NT2/D1 (cell line): ENCODE measurements around the gene VPS8.

Experiments used
- DNase-seq: peaks from one replicate; pipeline ENCODE4 v3.0.0-alpha.2; 2011; ENCODE audit warnings: low read depth, low spot score
- H3K27me3 ChIP-seq: 2 replicates; pipeline ENCODE4 v1.6.0; 2011; ENCODE audit warnings: mild to moderate bottlenecking; ENCODE audit not compliant: insufficient read length, insufficient read depth
- H3K36me3 ChIP-seq: 2 replicates; pipeline ENCODE4 v1.6.1; 2011; ENCODE audit warnings: mild to moderate bottlenecking, low read length, mixed read lengths; ENCODE audit not compliant: insufficient read depth, insufficient read length
- H3K4me1 ChIP-seq: 2 replicates; pipeline ENCODE4 v1.5.1; 2011; ENCODE audit not compliant: insufficient read depth, insufficient read length
- H3K4me3 ChIP-seq: 2 replicates; pipeline ENCODE4 v1.5.1; 2011; ENCODE audit warnings: low read depth; ENCODE audit not compliant: insufficient read length
- H3K9ac ChIP-seq: 2 replicates; pipeline ENCODE4 v1.6.0; 2011; ENCODE audit warnings: low read depth; ENCODE audit not compliant: insufficient read length
- H3K9me3 ChIP-seq: 2 replicates; pipeline ENCODE4 v1.5.1; 2011; ENCODE audit warnings: mild to moderate bottlenecking, low read length; ENCODE audit not compliant: insufficient read depth
- SUZ12 ChIP-seq: IDR thresholded peaks from 2 replicates; pipeline ENCODE4 v1.6.1; 2011; ENCODE audit not compliant: insufficient read length, insufficient read depth; ENCODE audit errors: extremely low read depth
- YY1 ChIP-seq: IDR thresholded peaks from 2 replicates; pipeline ENCODE4 v1.6.1; 2011; ENCODE audit not compliant: insufficient read length, insufficient read depth
- ZNF274 ChIP-seq: IDR thresholded peaks from 2 replicates; pipeline ENCODE4 v1.6.1; 2011; ENCODE audit warnings: mild to moderate bottlenecking, low read depth, low read length

Gene VPS8

GRCh38 chr3:184822654-184823053 is 10.7 kb downstream of the VPS8 start:
- DNase-seq = no peak
- no peaks in the 10 kb centered on the region for H3K4me1 ChIP-seq

GRCh38 chr3:184823990-184824389 is 12.0 kb downstream of the VPS8 start:
- TF ChIP-seq SUZ12 = no peak
- no peak for TF ChIP-seq ZNF274
- no peak for TF ChIP-seq YY1
- Histone ChIP-seq H3K9me3 (no peaks in the 10 kb centered on the region), H3K27me3 (no peaks in the 10 kb centered on the region), H3K9ac (no peak overlapping the region), H3K4me3 (no peak overlapping the region), H3K4me1 (no peaks in the 10 kb centered on the region), H3K36me3 (no peaks in the 10 kb centered on the region)
- no peak for DNase-seq

More at GRCh38 chr3:184822654-184823053, 10.7 kb downstream of the VPS8 start:
- TF ChIP-seq YY1 = no peak
- no peak for TF ChIP-seq SUZ12
- no peak for TF ChIP-seq ZNF274
- Histone ChIP-seq H3K9me3 (no peaks in the 10 kb centered on the region), H3K27me3 (no peaks in the 10 kb centered on the region), H3K36me3 (no peaks in the 10 kb centered on the region), H3K4me3 (no peak overlapping the region), H3K9ac (no peak overlapping the region)

- no peak for DNase-seq
Observed at GRCh38 chr3:184825121-184825820, 13.3 kb downstream of the VPS8 start.

DNA sequence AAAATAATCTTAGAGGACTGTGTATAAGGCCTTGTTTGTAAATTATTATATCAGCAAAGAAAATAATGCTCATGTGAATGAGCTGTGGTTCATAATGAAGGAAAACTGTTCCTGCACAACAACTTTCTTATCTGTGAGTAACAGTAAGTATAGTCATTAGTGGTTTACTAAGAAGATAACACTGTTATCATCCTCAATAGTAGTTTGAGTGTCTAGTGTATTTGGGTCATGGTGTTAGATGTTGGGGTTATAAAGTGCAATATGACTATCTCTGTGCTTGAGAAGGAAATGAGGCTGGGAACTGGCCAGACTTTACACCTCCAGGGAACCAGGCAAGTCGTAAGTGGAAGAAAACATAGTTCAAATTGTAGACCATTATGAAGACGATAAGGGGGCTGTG is 15.6 kb downstream of the VPS8 start:
- H3K36me3 ChIP-seq = peaks cover 2% of the 10 kb centered on the region
- H3K27me3 ChIP-seq = no peaks in the 10 kb centered on the region
- no peaks in the 10 kb centered on the region for H3K4me1 ChIP-seq
- TF ChIP-seq SUZ12 (no peak), YY1 (no peak), ZNF274 (no peak)
- no peak overlapping the region for H3K4me3 ChIP-seq
- DNase-seq = no peak
- H3K9ac ChIP-seq = no peak overlapping the region
- H3K9me3 ChIP-seq = no peaks in the 10 kb centered on the region

More at GRCh38 chr3:184825121-184825820, 13.3 kb downstream of the VPS8 start:
- no peaks in the 10 kb centered on the region for H3K4me1 ChIP-seq
- H3K9ac ChIP-seq = no peak overlapping the region
- TF ChIP-seq SUZ12 = no peak
- H3K4me3 ChIP-seq = no peak overlapping the region
- H3K36me3 ChIP-seq = no peaks in the 10 kb centered on the region
- no peaks in the 10 kb centered on the region for H3K27me3 ChIP-seq
- H3K9me3 ChIP-seq = no peaks in the 10 kb centered on the region

GRCh38 chr3:184832044-184832443 is 20.1 kb downstream of the VPS8 start:
- H3K9me3 ChIP-seq = no peaks in the 10 kb centered on the region
- TF ChIP-seq YY1 = no peak
- no peak for TF ChIP-seq ZNF274
- TF ChIP-seq SUZ12 = no peak
- no peaks in the 10 kb centered on the region for H3K4me1 ChIP-seq
- no peaks in the 10 kb centered on the region for H3K27me3 ChIP-seq
- peaks cover 16% of the 10 kb centered on the region for H3K36me3 ChIP-seq
- H3K9ac ChIP-seq = no peak overlapping the region
- DNase-seq = no peak
- H3K4me3 ChIP-seq = no peak overlapping the region

- no peak for TF ChIP-seq ZNF274
- no peak for TF ChIP-seq YY1
- no peak for TF ChIP-seq SUZ12
- Histone ChIP-seq H3K9me3 (no peaks in the 10 kb centered on the region), H3K36me3 (peaks cover 16% of the 10 kb centered on the region)
Observed at GRCh38 chr3:184832903-184833302, 20.9 kb downstream of the VPS8 start.

GRCh38 chr3:184836090-184836822 is 24.3 kb downstream of the VPS8 start:
- Histone ChIP-seq H3K4me1 (no peaks in the 10 kb centered on the region), H3K4me3 (no peak overlapping the region), H3K36me3 (peaks cover 16% of the 10 kb centered on the region), H3K27me3 (no peaks in the 10 kb centered on the region), H3K9ac (no peak overlapping the region), H3K9me3 (no peaks in the 10 kb centered on the region)
- TF ChIP-seq SUZ12 = no peak
- no peak for TF ChIP-seq YY1
- TF ChIP-seq ZNF274 = no peak
- no peak for DNase-seq

More at GRCh38 chr3:184832903-184833302, 20.9 kb downstream of the VPS8 start:
- DNase-seq = no peak
- Histone ChIP-seq H3K9ac (no peak overlapping the region), H3K4me1 (no peaks in the 10 kb centered on the region), H3K27me3 (no peaks in the 10 kb centered on the region), H3K4me3 (no peak overlapping the region)
